HG02642 (cell line): ENCODE measurements around the gene MESP2.
"Not testable (repeated sequence)": the region's sequence is repeated elsewhere in the genome, so short reads cannot be mapped to it uniquely, and the experiment has no call there.

Source experiments
- ATAC-seq: cut with Tn5 transposase; IDR thresholded peaks from one replicate; pipeline ENCODE4 v1.9.1; 2021; ENCODE audit warnings: mild to moderate bottlenecking; ENCODE audit not compliant: unreplicated experiment, poor library complexity

Gene MESP2

DNA sequence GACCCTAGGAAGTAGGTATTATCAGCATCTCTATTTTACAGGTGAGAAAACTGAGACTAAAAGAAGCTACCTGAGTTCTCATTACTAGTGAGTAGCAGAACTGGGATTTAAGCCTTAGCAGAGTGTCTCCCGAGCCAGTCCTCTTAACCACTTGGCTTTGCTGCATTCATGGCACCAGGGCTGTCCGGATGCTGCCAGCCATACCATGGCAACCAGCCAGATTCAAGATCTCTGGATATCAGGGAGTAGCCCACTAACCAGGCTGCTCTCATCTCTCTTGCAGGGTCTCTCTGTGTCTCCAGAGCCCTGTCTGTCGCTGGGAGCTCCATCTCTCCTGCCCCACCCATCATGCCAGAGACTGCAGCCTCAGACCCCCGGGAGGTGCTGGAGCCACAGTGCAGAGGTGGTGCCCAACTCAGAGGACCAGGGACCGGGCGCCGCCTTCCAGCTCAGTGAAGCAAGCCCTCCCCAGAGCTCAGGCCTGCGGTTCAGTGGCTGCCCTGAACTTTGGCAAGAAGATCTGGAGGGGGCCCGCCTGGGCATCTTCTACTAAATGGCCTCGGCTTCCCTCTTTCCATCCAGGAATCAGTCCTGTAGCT, 1.7 kb downstream of the MESP2 start:
- ATAC-seq: no peak

DNA sequence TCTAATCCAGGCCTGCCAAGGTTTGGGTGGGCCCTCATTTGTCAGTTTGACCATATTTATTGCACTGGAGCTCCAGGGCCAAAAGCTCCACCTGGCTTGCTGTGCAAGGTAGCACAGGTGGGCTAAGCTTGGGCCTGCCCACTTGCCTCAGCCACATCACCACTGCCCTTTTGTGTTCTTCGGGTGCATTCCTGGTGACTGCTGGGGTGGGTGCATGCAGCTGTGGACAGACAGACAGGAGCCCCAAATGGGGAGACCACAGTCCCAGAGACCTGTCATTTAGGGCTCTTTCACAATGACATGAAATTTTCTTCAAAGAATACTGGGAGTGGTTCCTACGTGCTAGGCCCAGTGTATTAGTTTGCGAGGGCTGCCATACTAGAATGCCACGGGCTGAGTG, 2.7 kb downstream of the MESP2 start:
- no peak for ATAC-seq

GRCh38 chr15:89780601-89781000, 4.5 kb downstream of the MESP2 start:
- no peak for ATAC-seq

DNA sequence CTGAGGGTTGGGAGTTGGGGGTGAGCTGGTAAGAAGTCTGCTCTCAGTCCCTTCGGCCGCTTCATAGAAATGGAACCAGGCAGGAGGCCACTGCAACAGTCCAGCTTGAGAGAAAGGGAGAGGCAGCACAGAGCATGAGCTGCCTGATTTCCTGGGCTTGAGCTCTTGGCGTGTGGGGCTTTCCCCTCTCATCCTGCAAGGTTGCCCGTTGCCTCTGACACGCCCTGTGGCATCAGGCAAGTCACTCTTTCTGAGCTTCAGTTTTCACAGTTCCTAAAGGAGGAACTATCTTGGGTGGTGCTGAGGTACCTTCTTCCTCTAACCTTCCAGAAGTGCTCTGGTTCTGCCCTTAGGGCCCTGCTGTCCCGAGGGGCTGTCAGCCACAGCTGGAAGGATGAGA, 4.9 kb downstream of the MESP2 start:
- ATAC-seq: no peak

GRCh38 chr15:89781891-89782618, 5.9 kb downstream of the MESP2 start:
- ATAC-seq: no peak

DNA sequence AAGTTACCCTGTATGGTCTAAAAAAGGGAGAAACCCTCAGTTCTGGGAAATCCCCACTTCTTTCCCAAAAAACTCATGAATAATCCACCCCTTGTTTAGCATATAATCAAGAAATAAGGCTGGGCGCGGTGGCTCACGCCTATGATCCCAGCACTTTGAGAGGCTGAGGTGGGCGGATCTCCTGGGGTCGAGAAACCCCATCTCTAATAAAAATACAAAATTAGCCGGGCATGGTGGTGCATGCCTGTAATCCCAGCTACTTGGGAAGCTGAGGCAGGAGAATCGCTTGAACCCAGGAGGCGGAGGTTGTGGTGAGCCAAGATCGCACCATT, 6.5 kb downstream of the MESP2 start:
- ATAC-seq: not testable (repeated sequence)

GRCh38 chr15:89783111-89783860, 7.2 kb downstream of the MESP2 start:
- ATAC-seq: no peak

GRCh38 chr15:89783861-89784685, 7.9 kb downstream of the MESP2 start:
- ATAC-seq: no peak

DNA sequence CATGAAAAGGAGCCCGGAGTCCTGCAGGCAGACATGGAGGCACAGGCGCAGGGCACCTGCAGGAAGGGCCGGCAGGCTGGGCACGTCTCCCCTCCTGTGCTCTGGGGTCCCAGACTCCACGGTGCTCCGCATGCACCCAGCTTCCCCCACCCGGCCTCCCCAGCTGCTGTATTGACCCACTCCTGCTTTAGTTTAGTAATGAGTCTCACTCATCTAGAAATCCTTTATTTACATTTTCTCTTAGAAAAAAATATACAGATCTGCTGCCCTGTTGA, 8.5 kb downstream of the MESP2 start:
- no peak for ATAC-seq

GRCh38 chr15:89785064-89785773, 9.1 kb downstream of the MESP2 start:
- ATAC-seq: no peak

GRCh38 chr15:89785774-89786140, 9.6 kb downstream of the MESP2 start:
- ATAC-seq: no peak

- no peak for ATAC-seq
Observed at GRCh38 chr15:89787944-89788343, 11.8 kb downstream of the MESP2 start.

DNA sequence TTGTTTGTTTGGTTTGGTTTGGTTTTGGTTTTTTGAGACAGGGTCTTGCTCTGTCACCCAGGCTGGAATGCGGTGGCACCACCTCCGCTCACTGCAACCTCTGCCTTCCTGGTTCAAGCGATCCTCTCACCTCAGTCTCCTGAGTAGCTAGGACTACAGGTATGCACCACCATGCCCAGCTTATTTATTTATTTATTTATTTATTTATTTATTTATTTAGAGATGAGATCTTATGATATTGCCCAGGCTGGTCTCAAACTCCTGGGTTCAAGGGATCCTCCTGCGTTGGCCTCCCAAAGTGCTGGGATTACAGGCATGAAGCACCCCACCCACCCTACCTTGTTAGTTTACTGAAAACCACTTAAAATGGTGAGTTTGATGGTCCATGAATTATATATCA, 12.5 kb downstream of the MESP2 start:
- ATAC-seq: not testable (repeated sequence)

DNA sequence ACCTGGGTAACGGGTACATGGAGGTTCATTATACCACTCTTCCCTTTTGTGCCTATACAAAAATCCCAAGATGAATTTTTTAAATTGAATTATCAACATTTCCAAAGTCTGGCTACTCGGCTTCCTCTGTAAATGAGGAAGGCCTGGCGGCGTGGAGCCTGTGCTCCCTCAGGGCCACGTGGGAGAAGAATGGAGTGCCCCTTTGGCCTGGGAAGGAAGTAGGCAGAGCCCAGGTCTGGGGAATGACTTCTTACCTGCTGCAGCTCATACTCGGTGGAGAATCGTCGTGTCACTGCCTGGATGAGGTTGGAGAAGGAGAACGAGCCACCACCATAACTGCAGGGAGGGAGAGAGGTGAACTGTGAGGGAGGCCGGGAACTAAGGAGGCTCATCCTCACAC, 14.1 kb downstream of the MESP2 start:
- no peak for ATAC-seq

DNA sequence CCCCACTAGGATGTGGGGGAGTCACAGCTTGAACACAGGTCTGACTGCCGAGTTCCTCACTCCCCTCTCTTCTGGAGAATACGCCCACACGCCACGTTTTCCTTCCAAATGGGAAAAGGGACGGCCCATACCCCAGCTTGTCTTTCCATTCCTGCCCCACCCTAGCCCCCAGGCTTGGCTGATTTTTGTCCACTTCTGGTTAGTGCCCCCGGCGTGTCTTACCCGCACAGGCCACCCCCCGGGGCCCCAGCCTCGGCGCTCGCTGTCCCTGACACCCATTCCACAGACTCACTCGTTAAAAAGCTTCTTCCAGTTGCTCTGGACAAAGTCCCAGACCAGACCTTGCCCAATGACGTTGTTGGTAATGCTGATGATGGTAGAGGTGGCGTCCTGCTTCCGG, 14.5 kb downstream of the MESP2 start:
- ATAC-seq: no peak

- no peak for ATAC-seq
Observed at GRCh38 chr15:89792106-89792805, 16.1 kb downstream of the MESP2 start.

DNA sequence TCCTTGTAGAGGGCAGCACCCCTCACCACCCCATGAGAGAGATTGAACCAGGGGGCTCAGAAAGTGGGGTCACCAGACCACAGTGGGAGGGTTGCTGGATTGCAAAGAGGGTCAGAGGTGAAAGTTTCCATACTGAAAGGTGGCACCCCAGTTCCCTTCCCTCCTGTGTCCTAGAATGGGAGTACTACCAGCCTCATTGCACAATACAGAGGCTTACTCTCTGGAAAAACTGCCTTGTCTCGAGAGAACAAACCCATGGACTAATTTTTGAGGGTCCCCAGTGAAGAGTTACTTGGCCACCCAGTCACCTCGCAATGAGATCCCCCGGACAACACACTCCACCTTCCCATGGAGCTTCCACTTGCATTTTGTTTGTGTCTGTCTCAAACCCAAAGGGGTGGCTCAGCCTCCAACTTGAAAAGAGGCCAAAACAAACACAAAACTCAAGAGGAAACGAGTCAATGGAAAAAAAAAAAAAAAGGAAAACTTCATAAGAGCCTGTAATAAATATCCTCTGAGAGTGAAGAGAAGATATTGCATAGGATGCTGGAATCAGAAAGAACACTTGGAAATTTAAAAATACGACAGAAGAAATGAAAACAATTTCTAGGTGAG, 18.6 kb downstream of the MESP2 start:
- ATAC-seq: no peak

GRCh38 chr15:89795996-89796395, 19.9 kb downstream of the MESP2 start:
- no peak for ATAC-seq

- no peak for ATAC-seq
Observed at GRCh38 chr15:89797678-89798201, 21.6 kb downstream of the MESP2 start.
